ENCODE measurements around the gene PLEKHA6. TPM values are rescaled to one million over a fixed set of nuclear protein-coding genes. Genes with fewer than 3 reads are reported as not detected.
A peak's percentile ranks its signal among the peaks of the same experiment; 100 is the strongest.

The PLEKHA6 gene
- total and polyA plus RNA-seq, 2 of the 4 experiments (the other 2 are of a cell fraction): 8.2 to 19.9 TPM

- Histone ChIP-seq H2BK20ac (ENCODE audit: low read depth, low read length) (no peak overlapping the region), H3K23ac (ENCODE audit: low read depth, low read length) (no peak overlapping the region), H3K9me3 (ENCODE audit: control insufficient read depth, insufficient read depth, low read length) (no peaks in the 10 kb centered on the region), H3K27ac (ENCODE audit: insufficient read depth, low read length) (no peak overlapping the region), H2BK15ac (ENCODE audit: low read depth, low read length) (no peak overlapping the region), H3K14ac (replicated peaks; ENCODE audit: low read depth, low read length) (no peak overlapping the region), H4K8ac (ENCODE audit: low read depth in 2 of 2, low read length in 2 of 2) (no peak overlapping the region), H3K9ac (ENCODE audit: low read depth, low read length) (no peak overlapping the region), H4K91ac (ENCODE audit: insufficient read depth, low read depth, low read length) (no peak overlapping the region), H4K5ac (ENCODE audit: low read depth, low read length) (no peak overlapping the region), H4K20me1 (ENCODE audit: insufficient read depth, low read length) (no peaks in the 10 kb centered on the region), H3K36me3 (ENCODE audit: control insufficient read depth, insufficient read depth, low read length) (no peaks in the 10 kb centered on the region), H3K4me2 (ENCODE audit: low read depth, low read length) (no peak overlapping the region; the same call in 1 of the 2 replicates), H3K9me1 (ENCODE audit: insufficient read depth, low read length) (no peaks in the 10 kb centered on the region), H2BK120ac (ENCODE audit: low read depth, low read length) (no peak overlapping the region), H2BK5ac (ENCODE audit: low read depth, low read length, poor library complexity, severe bottlenecking) (no peak overlapping the region), H3K79me1 (ENCODE audit: low read depth in 1 of 2, low read length in 2 of 2) (no peaks in the 10 kb centered on the region), H3K27me3 (ENCODE audit: control insufficient read depth, insufficient read depth, low read length) (peaks cover 87% of the 10 kb centered on the region), H2AK5ac (ENCODE audit: low read depth, low read length) (no peak overlapping the region), H3K56ac (ENCODE audit: extremely low read depth, insufficient read depth, low read length) (no peak overlapping the region), H3K4me3 (ENCODE audit: insufficient read depth, low read depth, low read length) (no peak overlapping the region; the same call in 1 of the 2 replicates), H3K4ac (ENCODE audit: low read depth, low read length) (no peak overlapping the region), H3K18ac (ENCODE audit: low read depth, low read length) (no peak overlapping the region), H2AK9ac (replicated peaks; ENCODE audit: low read depth, low read length, poor library complexity) (peak overlapping the region; percentile 51), H2AFZ (replicated peaks; ENCODE audit: low read length, poor library complexity) (peak overlapping the region; percentile 89), H3K4me1 (ENCODE audit: control insufficient read depth, insufficient read depth, low read length) (peaks cover 3% of the 10 kb centered on the region; the same call in 1 of the 2 replicates)
- ATAC-seq (ENCODE audit: low read depth): no peak
- BruUV-seq (replicated peaks): no TSS peak
- ChIA-PET CTCF (interaction anchor here (1.3 to 2.3 kb wide), 2 partner anchors 16 to 21 kb away, joined by 4 to 6 read pairs; no protein-coding TSS in a partner anchor), POLR2A (ENCODE audit: unreplicated experiment) (no interaction called here)
- dilution Hi-C loops (cut with HindIII; ENCODE audit: low sequenced_read_pairs, unreplicated experiment) (loop anchor here (25.0 kb wide), 2 partner anchors 215 to 515 kb away; partner anchors contain the start of genes ETNK2, REN and SNRPE), intact Hi-C loops (cut with micrococcal nuclease) (no loop called here), in situ Hi-C loops (cut with MboI; ENCODE audit: low sequenced_read_pairs) (no loop called here)
- 100% methylated on average over 1 of the region's 28 CpGs; no CpG with 5 or more reads in 1 of the 2 experiments for WGBS, 2 experiments (ENCODE audit: extremely low coverage in 2 of 2, insufficient read length in 1 of 2)
- DNase-seq: no peak
- TF ChIP-seq BHLHE40 (IDR thresholded peaks at IDR 0.05; ENCODE audit: low read depth, low read length) (no peak), MXI1 (IDR thresholded peaks at IDR 0.05; ENCODE audit: borderline replicate concordance, low read depth, low read length) (no peak), CEBPB (IDR thresholded peaks at IDR 0.05; ENCODE audit: low read depth, low read length) (no peak), RAD21 (IDR thresholded peaks at IDR 0.05; ENCODE audit: low read length) (no peak), CHD1 (IDR thresholded peaks at IDR 0.05; ENCODE audit: low read depth, low read length) (no peak), NFE2L2 (IDR thresholded peaks at IDR 0.05; ENCODE audit: low read depth, low read length) (no peak), USF2 (IDR thresholded peaks at IDR 0.05; ENCODE audit: low read depth, low read length) (no peak), MAZ (IDR thresholded peaks at IDR 0.05; ENCODE audit: borderline replicate concordance, low read depth, low read length) (no peak), POLR2A (IDR thresholded peaks at IDR 0.05; ENCODE audit: low read depth, low read length) (no peak), MAFK (IDR thresholded peaks at IDR 0.05; ENCODE audit: low read depth, low read length) (no peak), ELK1 (IDR thresholded peaks at IDR 0.05; ENCODE audit: borderline replicate concordance, low read depth, low read length) (no peak), FOS (IDR thresholded peaks at IDR 0.05; ENCODE audit: low read depth, low read length) (no peak), SMC3 (IDR thresholded peaks at IDR 0.05; ENCODE audit: low read depth, low read length) (no peak), RCOR1 (IDR thresholded peaks at IDR 0.05; ENCODE audit: insufficient replicate concordance, low read length) (no peak)
Measured at GRCh38 chr1:204376919-204377799, 17.4 kb upstream of the PLEKHA6 start.

All from IMR-90 (cell line).